ENCODE data around the gene SSR4.

The SSR4 gene

DNA sequence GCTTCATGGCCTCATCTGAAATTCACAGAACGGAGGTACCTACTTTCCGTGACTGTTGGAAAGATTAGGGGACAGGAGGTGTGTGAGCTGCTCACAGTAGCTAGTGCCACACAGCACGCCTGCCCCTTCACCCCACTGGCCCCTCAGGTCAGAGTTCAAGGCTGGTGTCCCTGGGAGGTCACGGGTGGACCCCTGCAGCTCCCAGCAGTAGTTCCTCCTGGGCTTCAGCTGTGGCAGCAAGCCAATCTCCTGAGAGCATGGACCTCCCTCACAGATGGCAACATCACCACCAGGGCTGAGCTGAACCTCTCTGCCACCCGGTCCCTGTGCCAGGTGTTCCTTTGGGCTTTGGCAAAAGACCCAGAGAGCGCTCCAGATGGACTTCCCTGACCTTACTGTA is 2.1 kb upstream of the SSR4 start:
- no peak for DNase-seq (ENCODE audit: low read depth in 1 of 2, low spot score in 1 of 2)
- H3K27me3 ChIP-seq (ENCODE audit: insufficient read depth, poor library complexity, severe bottlenecking), result no peaks in the 10 kb centered on the region
- no peak overlapping the region for H3K27ac ChIP-seq (replicated peaks)
- TF ChIP-seq POLR2AphosphoS5 (IDR thresholded peaks at IDR 0.05; ENCODE audit: low read depth) (no peak), SPI1 (IDR thresholded peaks at IDR 0.05; ENCODE audit: borderline replicate concordance, low read depth) (no peak), GABPA (IDR thresholded peaks at IDR 0.05; ENCODE audit: low read depth) (no peak), REST (IDR thresholded peaks at IDR 0.05; ENCODE audit: insufficient replicate concordance, low read depth) (no peak)
- TF ChIP-seq, protein P1, sequence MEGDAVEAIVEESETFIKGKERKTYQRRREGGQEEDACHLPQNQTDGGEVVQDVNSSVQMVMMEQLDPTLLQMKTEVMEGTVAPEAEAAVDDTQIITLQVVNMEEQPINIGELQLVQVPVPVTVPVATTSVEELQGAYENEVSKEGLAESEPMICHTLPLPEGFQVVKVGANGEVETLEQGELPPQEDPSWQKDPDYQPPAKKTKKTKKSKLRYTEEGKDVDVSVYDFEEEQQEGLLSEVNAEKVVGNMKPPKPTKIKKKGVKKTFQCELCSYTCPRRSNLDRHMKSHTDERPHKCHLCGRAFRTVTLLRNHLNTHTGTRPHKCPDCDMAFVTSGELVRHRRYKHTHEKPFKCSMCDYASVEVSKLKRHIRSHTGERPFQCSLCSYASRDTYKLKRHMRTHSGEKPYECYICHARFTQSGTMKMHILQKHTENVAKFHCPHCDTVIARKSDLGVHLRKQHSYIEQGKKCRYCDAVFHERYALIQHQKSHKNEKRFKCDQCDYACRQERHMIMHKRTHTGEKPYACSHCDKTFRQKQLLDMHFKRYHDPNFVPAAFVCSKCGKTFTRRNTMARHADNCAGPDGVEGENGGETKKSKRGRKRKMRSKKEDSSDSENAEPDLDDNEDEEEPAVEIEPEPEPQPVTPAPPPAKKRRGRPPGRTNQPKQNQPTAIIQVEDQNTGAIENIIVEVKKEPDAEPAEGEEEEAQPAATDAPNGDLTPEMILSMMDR (IDR thresholded peaks at IDR 0.05; ENCODE audit: insufficient read depth, low read length), result no peak
- no peak overlapping the region for H3K4me3 ChIP-seq (replicated peaks; ENCODE audit: insufficient read depth, low read length)

GRCh38 chrX:153793291-153793690 is 1.2 kb upstream of the SSR4 start:
- Histone ChIP-seq H3K27ac (replicated peaks) (peak overlapping the region; percentile 97), H3K4me3 (replicated peaks; ENCODE audit: insufficient read depth, low read length) (peak overlapping the region; percentile 61), H3K27me3 (ENCODE audit: insufficient read depth, poor library complexity, severe bottlenecking) (no peaks in the 10 kb centered on the region)
- no peak for DNase-seq (ENCODE audit: low read depth in 1 of 2, low spot score in 1 of 2)
- TF ChIP-seq POLR2AphosphoS5 (IDR thresholded peaks at IDR 0.05; ENCODE audit: low read depth), result no peak
- TF ChIP-seq, protein P1 (IDR thresholded peaks at IDR 0.05; ENCODE audit: insufficient read depth, low read length), result no peak
- TF ChIP-seq GABPA (IDR thresholded peaks at IDR 0.05; ENCODE audit: low read depth), result no peak
- TF ChIP-seq REST (IDR thresholded peaks at IDR 0.05; ENCODE audit: insufficient replicate concordance, low read depth), result no peak
- TF ChIP-seq SPI1 (IDR thresholded peaks at IDR 0.05; ENCODE audit: borderline replicate concordance, low read depth), result no peak

DNA sequence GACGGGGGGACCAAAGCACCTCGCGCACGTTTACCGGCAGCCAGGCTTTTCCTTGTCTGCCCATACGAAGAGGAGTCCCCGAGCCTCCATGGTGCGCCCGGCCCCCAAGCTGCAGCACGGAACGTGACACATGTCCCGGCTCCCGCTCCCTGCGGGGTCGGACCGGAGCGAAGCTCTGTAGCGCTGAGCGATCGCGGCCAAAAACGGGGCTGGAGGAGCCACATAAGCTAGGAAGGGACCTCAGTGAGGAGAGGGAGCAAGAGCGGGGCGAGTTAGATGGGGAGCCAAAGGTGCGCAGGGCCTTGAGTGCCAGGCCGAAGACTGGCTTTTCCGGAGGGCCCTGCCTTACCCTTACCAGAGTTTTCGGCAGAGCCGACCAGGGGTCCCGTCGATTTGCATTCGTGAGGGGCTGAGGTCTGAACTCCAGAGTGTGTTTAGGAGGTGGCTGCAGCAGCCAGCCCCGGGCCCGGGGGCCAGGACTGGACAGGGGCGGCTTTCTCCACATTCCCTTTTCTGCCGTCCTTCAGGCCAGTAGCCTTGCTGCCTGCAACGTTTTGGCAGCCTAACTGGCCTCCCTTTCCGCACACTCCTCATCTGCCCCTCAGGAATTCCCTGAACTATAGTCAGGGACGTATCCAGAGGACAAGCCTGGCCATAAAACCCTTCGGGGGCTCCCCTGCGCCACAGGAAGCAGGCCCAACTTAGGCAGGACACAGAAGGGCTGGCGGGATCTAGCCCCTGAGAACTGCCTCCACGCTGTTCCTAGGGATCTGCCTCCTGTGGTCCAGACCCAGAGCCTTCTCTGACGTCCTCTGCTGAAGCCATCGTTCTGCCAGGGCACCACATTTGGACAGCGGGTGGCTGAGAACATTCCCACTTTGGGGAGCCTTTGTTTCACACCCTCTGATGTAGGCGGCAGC is 689 bp downstream of the SSR4 start:
- TF ChIP-seq GABPA (IDR thresholded peaks at IDR 0.05; ENCODE audit: low read depth) (no peak), SPI1 (IDR thresholded peaks at IDR 0.05; ENCODE audit: borderline replicate concordance, low read depth) (no peak), POLR2AphosphoS5 (IDR thresholded peaks at IDR 0.05; ENCODE audit: low read depth) (no peak), REST (IDR thresholded peaks at IDR 0.05; ENCODE audit: insufficient replicate concordance, low read depth) (no peak)
- TF ChIP-seq, protein P1 (IDR thresholded peaks at IDR 0.05; ENCODE audit: insufficient read depth, low read length), result no peak
- H3K27ac ChIP-seq (replicated peaks), result peak overlapping the region; percentile 97
- no peak for DNase-seq (ENCODE audit: low read depth in 1 of 2, low spot score in 1 of 2)

More for the DNA sequence above, 689 bp downstream of the SSR4 start:
- peak overlapping the region; percentile 76 for H3K4me3 ChIP-seq (replicated peaks; ENCODE audit: insufficient read depth, low read length)
- H3K27me3 ChIP-seq (ENCODE audit: insufficient read depth, poor library complexity, severe bottlenecking), result no peaks in the 10 kb centered on the region
